B cell (primary cell): Measurements from ENCODE around the gene NRM. TPM values are rescaled to one million over a fixed set of nuclear protein-coding genes. Genes with fewer than 3 reads are reported as not detected.

ENCODE experiments used
- ATAC-seq: fragments of 200-7000 bp; cut with Tn5 transposase; one replicate; pipeline ENCODE4 v1.10.0; 2021; ENCODE audit warnings: low read depth, mild to moderate bottlenecking, moderate number of reproducible peaks, moderate library complexity
- CTCF ChIA-PET: fragments of 350-600 bp; sonication (Branson Sonifier 250); formaldehyde crosslinking; loops from one replicate; lab custom pipeline; 2021; ENCODE audit warnings: antibody characterized with exemption, inconsistent platforms; lab: Charles Lee
- POLR2A ChIA-PET: fragments of 350-600 bp; sonication (Branson Sonifier 250); formaldehyde crosslinking; loops from one replicate; lab custom pipeline; 2021; ENCODE audit warnings: antibody characterized with exemption; lab: Charles Lee
- DNase-seq: peaks from one replicate; pipeline ENCODE4 v3.0.0; 2013
- H2AFZ ChIP-seq: 2 replicates; pipeline ENCODE4 v1.6.1; 2012; ENCODE audit warnings: mild to moderate bottlenecking, low read depth, low read length; ENCODE audit not compliant: insufficient read depth, poor library complexity, severe bottlenecking
- H3K27ac ChIP-seq, 2 donors: 1 replicate in 1 of 2; 2 replicates in 1 of 2; pipeline ENCODE4 v1.5.1; 2012 to 2013; ENCODE audit warnings: low read length in 2 of 2, mild to moderate bottlenecking in 2 of 2, moderate library complexity in 1 of 2
- H3K27me3 ChIP-seq, 4 experiments: fragments of 200-600 bp in 1 of 4; sonication (generic) in 1 of 4; replicated peaks in 1 of 4; 1 replicate in 2 of 4; 2 replicates in 2 of 4; pipeline versions ENCODE4 v1.6.1 to v1.7.0; 2013 to 2016; ENCODE audit warnings: low read length in 3 of 4, mild to moderate bottlenecking in 2 of 4, mixed read lengths in 1 of 4, moderate library complexity in 1 of 4; ENCODE audit not compliant: insufficient read depth in 4 of 4, control insufficient read depth in 3 of 4; ENCODE audit errors: control extremely low read depth in 1 of 4
- H3K36me3 ChIP-seq, 2 experiments: replicated peaks in 1 of 2; 1 replicate in 1 of 2; 2 replicates in 1 of 2; pipeline versions ENCODE4 v1.6.1 to v1.7.1; 2013; ENCODE audit warnings: low read length in 1 of 2; ENCODE audit not compliant: insufficient read depth in 2 of 2, control insufficient read depth in 1 of 2; ENCODE audit errors: control extremely low read depth in 1 of 2, extremely low read depth in 1 of 2
- H3K4me1 ChIP-seq, 2 donors: fragments of 200-600 bp in 1 of 2; sonication (generic) in 1 of 2; 1 replicate in 1 of 2; 2 replicates in 1 of 2; pipeline versions ENCODE4 v1.5.1 to v1.6.1; 2013 to 2017; ENCODE audit warnings: low read length in 2 of 2; ENCODE audit not compliant: control insufficient read depth in 2 of 2, insufficient read depth in 2 of 2
- H3K4me2 ChIP-seq: replicated peaks from 2 replicates; pipeline ENCODE3; 2012; ENCODE audit warnings: mild to moderate bottlenecking, low read depth, low read length; ENCODE audit not compliant: poor library complexity, severe bottlenecking
- H3K4me3 ChIP-seq, 5 experiments: fragments of 200-600 bp in 1 of 5; sonication (generic) in 1 of 5; 1 replicate in 3 of 5; 2 replicates in 2 of 5; pipeline versions ENCODE4 v1.5.1 to v1.7.0; 2011 to 2016; ENCODE audit warnings: low read length in 4 of 5, mild to moderate bottlenecking in 4 of 5, low read depth in 2 of 5, control low read depth in 1 of 5, moderate library complexity in 1 of 5; ENCODE audit not compliant: insufficient read depth in 1 of 5; ENCODE audit errors: control extremely low read depth in 1 of 5, extremely low read depth in 1 of 5
- H3K79me2 ChIP-seq: fragments of 200-600 bp; sonication (generic); one replicate; pipeline ENCODE4 v1.6.0; 2016; ENCODE audit warnings: low read length; ENCODE audit not compliant: control insufficient read depth, insufficient read depth
- H3K9ac ChIP-seq: fragments of 200-600 bp; sonication (generic); 2 replicates; pipeline ENCODE4 v1.6.1; 2017; ENCODE audit warnings: mild to moderate bottlenecking, low read length, moderate library complexity
- H3K9me3 ChIP-seq, 3 donors: one replicate each; pipeline versions ENCODE4 v1.6.1 to v1.7.1; 2013; ENCODE audit warnings: low read length in 2 of 3; ENCODE audit not compliant: control insufficient read depth in 2 of 3, insufficient read depth in 1 of 3; ENCODE audit errors: control extremely low read depth in 1 of 3
- H4K20me1 ChIP-seq: 2 replicates; pipeline ENCODE4 v1.6.0; 2012; ENCODE audit warnings: mild to moderate bottlenecking, low read length; ENCODE audit not compliant: insufficient read depth, control insufficient read depth, poor library complexity, severe bottlenecking
- H3K27ac Mint-ChIP-seq: one replicate; pipeline ENCODE4 v1.8.0; 2021; ENCODE audit warnings: mixed read lengths
- H3K27me3 Mint-ChIP-seq: one replicate; pipeline ENCODE4 v1.8.0; 2021; ENCODE audit warnings: mixed read lengths
- H3K4me1 Mint-ChIP-seq: one replicate; pipeline ENCODE4 v1.8.0; 2021; ENCODE audit warnings: mixed read lengths
- H3K4me3 Mint-ChIP-seq: one replicate; pipeline ENCODE4 v1.8.0; 2021; ENCODE audit warnings: mixed read lengths
- H3K9me3 Mint-ChIP-seq: one replicate; pipeline ENCODE4 v1.8.0; 2022; ENCODE audit warnings: mixed read lengths; ENCODE audit not compliant: insufficient read depth
- EZH2 ChIP-seq: IDR thresholded peaks from 2 replicates; pipeline ENCODE4 v1.6.1; 2012; ENCODE audit warnings: borderline replicate concordance, low read depth, mild to moderate bottlenecking, moderate library complexity, low read length; ENCODE audit not compliant: insufficient read depth, poor library complexity, severe bottlenecking
- WGBS: methylation state at CpG from one replicate; pipeline ENCODE4 v1.1.5; 2013; ENCODE audit warnings: missing lambda C conversion rate; ENCODE audit not compliant: insufficient coverage; 5-methylcytosine and 5-hydroxymethylcytosine counted together
- intact Hi-C: fragments of 100-400 bp; cut with micrococcal nuclease; formaldehyde crosslinking; loops from one replicate; pipeline ENCODE4 v1.10.0; 2022
- polyA plus RNA-seq: library from polyadenylated mRNA; depleted of rRNA; stranded (reverse); fragments of >200 nt; gene quantifications from 2 replicates; pipeline ENCODE4 v1.2.3, GENCODE V29; 2012
- total RNA-seq, 2 donors: library from RNA; stranded (reverse); fragments of 120-200 nt in 1 of 2; gene quantifications; 1 replicate in 1 of 2; 2 replicates in 1 of 2; pipeline versions ENCODE4 v1.2.3 to v1.2.4, GENCODE V29; 2013 to 2022
- TF ChIP-seq, protein P1 (sequence below): fragments of 200-600 bp; IDR thresholded peaks from one replicate; pipeline ENCODE4 v1.8.0; 2022; ENCODE audit warnings: antibody characterized with exemption, mild to moderate bottlenecking

Gene NRM
- total and polyA plus RNA-seq, 2 donors (not counting 1 experiment from before 2014, with no cell fraction given), result 24.9 to 26.0 TPM

DNA sequence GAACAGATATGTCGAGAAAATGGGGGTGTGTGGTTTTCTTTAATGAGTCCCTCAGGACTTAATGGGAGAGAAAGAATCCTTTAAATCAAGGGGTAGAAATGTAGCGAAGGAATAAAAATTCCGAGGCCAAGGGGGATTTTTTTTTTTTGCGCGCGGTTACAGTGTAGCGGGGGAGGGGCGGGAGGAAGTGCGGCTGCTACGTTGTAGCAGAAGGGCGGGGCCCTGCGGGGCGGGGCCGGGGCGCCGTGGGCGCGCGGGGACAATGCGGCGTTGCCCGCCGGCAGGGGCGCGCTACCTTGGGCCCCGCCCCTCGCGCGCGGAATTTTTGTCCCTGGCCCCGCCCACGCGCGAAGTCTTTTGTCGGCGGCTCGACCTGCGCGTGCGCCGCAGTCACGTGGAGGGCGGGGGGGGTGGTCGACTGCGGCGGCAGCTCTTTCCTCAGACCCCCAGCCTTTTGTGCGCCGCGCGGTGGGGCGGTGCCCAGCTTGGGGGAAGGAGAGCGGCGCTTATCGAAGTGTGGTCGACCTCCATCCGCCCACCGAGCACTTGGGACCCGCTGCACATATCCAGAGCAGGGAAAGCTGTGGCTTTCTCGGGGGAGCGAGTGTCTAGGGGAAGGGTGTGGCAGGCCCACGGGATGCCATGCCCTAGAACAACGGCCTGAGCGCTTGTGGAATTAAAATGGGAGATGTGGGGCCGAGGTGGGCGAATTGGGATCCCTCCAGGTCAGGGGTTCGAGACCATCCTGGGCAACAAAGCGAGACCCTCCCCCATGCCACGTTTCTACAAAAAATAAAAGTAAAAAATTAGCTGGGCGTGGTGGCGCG, 30.6 kb upstream of the NRM start:
- peaks cover 72% of the 10 kb centered on the region for H3K79me2 ChIP-seq
- ChIA-PET CTCF (interaction anchor here (0.9 to 22.5 kb wide), 21 partner anchors 8 to 366 kb away, joined by 3 to 963 read pairs (median 7); partner anchors contain the start of genes ABCF1, ATAT1, DHX16 and FLOT1), POLR2A (interaction anchor here (0.6 to 9.8 kb wide), 9 partner anchors 15 to 239 kb away, joined by 3 to 216 read pairs (median 6); partner anchors contain the start of genes FLOT1, MRPS18B and PPP1R10)
- peak overlapping the region; percentile 83 for H3K4me2 ChIP-seq
- DNase-seq (peak; percentile 98), ATAC-seq (peak; percentile 50)
- Mint-ChIP-seq H3K4me1 (peaks cover 59% of the 10 kb centered on the region), H3K4me3 (peak overlapping the region; percentile 90), H3K9me3 (no peaks in the 10 kb centered on the region), H3K27ac (peak overlapping the region; percentile 90), H3K27me3 (no peaks in the 10 kb centered on the region)
- H4K20me1 ChIP-seq, result peaks cover 44% of the 10 kb centered on the region
- TF ChIP-seq EZH2, result no peak
- TF ChIP-seq, protein P1, sequence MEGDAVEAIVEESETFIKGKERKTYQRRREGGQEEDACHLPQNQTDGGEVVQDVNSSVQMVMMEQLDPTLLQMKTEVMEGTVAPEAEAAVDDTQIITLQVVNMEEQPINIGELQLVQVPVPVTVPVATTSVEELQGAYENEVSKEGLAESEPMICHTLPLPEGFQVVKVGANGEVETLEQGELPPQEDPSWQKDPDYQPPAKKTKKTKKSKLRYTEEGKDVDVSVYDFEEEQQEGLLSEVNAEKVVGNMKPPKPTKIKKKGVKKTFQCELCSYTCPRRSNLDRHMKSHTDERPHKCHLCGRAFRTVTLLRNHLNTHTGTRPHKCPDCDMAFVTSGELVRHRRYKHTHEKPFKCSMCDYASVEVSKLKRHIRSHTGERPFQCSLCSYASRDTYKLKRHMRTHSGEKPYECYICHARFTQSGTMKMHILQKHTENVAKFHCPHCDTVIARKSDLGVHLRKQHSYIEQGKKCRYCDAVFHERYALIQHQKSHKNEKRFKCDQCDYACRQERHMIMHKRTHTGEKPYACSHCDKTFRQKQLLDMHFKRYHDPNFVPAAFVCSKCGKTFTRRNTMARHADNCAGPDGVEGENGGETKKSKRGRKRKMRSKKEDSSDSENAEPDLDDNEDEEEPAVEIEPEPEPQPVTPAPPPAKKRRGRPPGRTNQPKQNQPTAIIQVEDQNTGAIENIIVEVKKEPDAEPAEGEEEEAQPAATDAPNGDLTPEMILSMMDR, result peak; percentile 25
- under 1% methylated on average over 63 of the region's 71 CpGs for WGBS
- H3K9me3 ChIP-seq, result no peaks in the 10 kb centered on the region
- intact Hi-C loops, result loop anchor here (1.0 kb wide), 5 partner anchors 21 to 165 kb away; partner anchors contain the start of genes ABCF1, C6orf136, FLOT1 and GNL1
- peaks cover 27 to 46% of the 10 kb centered on the region in 2 donors for H3K4me1 ChIP-seq
- H3K27ac ChIP-seq, result peak overlapping the region; percentile 82 to 84
- peak overlapping the region; percentile 78 for H3K9ac ChIP-seq
- peak overlapping the region; percentile 63 for H2AFZ ChIP-seq
- peaks cover 2 to 36% of the 10 kb centered on the region in 2 experiments for H3K36me3 ChIP-seq
- H3K27me3 ChIP-seq, result no peaks in the 10 kb centered on the region
- H3K4me3 ChIP-seq, result peak overlapping the region; percentile 74 to 99 (median 92)
